Measurements from ENCODE around the gene PPP1R14D. TPM values are rescaled to one million over a fixed set of nuclear protein-coding genes. Genes with fewer than 3 reads are reported as not detected.

Gene PPP1R14D
- total and polyA plus RNA-seq, 2 donors (not counting 3 experiments of a cell fraction or from before 2014, with no cell fraction given), result not detected

- Histone ChIP-seq H3K4me1 (ENCODE audit: control insufficient read depth, extremely low read depth, insufficient read depth, low read length) (peaks cover 5% of the 10 kb centered on the region), H4K20me1 (replicated peaks; ENCODE audit: control insufficient read depth, extremely low read depth, insufficient read depth, low read length) (no peaks in the 10 kb centered on the region), H2AFZ (ENCODE audit: low read depth, low read length) (peak overlapping the region; percentile 6), H3K9me1 (replicated peaks; ENCODE audit: control insufficient read depth, extremely low read depth, insufficient read depth, low read length) (no peaks in the 10 kb centered on the region), H3K36me3 (ENCODE audit: control insufficient read depth in 2 of 2, extremely low read depth in 1 of 2, insufficient read depth in 2 of 2, low read length in 2 of 2) (no peaks in the 10 kb centered on the region), H3K79me2 (ENCODE audit: control insufficient read depth, insufficient read depth, low read length) (no peaks in the 10 kb centered on the region), H3K27me3 (ENCODE audit: control insufficient read depth in 2 of 2, insufficient read depth in 2 of 2, low read length in 2 of 2) (peaks cover 11% of the 10 kb centered on the region in 2 experiments), H3K9me3 (replicated peaks; ENCODE audit: control insufficient read depth, insufficient read depth, low read length) (no peaks in the 10 kb centered on the region), H3K4me3 (replicated peaks in 1 of 3; ENCODE audit: insufficient read depth in 1 of 3, low read depth in 1 of 3, low read length in 3 of 3) (peak overlapping the region in 1 of 3 experiments; percentile 39), H3K9ac (replicated peaks; ENCODE audit: extremely low read depth, insufficient read depth, low read length) (no peak overlapping the region), H3K4me2 (ENCODE audit: insufficient read depth, low read length) (peak overlapping the region; percentile 26), H3K27ac (ENCODE audit: insufficient read depth, low read depth, low read length) (no peak overlapping the region)
- dilution Hi-C loops (cut with MboI; ENCODE audit: extremely low pct_ligation_motif_present, low sequenced_read_pairs), result no loop called here
- no TSS peak for BruUV-seq (replicated peaks)
- POLR2A ChIA-PET, result no interaction called here
- intact Hi-C loops (cut with micrococcal nuclease), result no loop called here
- FAIRE-seq, result no peak
- no peak for DNase-seq (ENCODE audit: low read depth, low spot score)
- CTCF ChIA-PET, result interaction anchor here (0.9 to 8.3 kb wide), 7 partner anchors 10 to 109 kb away, joined by 3 to 71 read pairs (median 5); partner anchors contain the start of gene CHAC1
- TF ChIP-seq POLR2AphosphoS5 (IDR thresholded peaks at IDR 0.05; ENCODE audit: insufficient read depth, low read depth, low read length) (no peak), MYC (IDR thresholded peaks at IDR 0.05; ENCODE audit: low read depth, low read length) (no peak), EZH2 (IDR thresholded peaks at IDR 0.05; ENCODE audit: borderline replicate concordance, low read depth, low read length, severe bottlenecking) (no peak), MAX (IDR thresholded peaks at IDR 0.05; ENCODE audit: insufficient read depth, insufficient read length) (no peak), GATA2 (IDR thresholded peaks at IDR 0.05; ENCODE audit: insufficient read depth, insufficient read length, low read depth, low read length) (no peak), JUN (IDR thresholded peaks at IDR 0.05; ENCODE audit: borderline replicate concordance, insufficient read depth, insufficient read length, low read depth) (no peak), CTCF (IDR thresholded peaks at IDR 0.05; ENCODE audit: extremely low read depth in 1 of 2, insufficient read depth in 1 of 2, low read depth in 1 of 2, low read length in 2 of 2) (no peak), FOS (IDR thresholded peaks at IDR 0.05; ENCODE audit: borderline replicate concordance, insufficient read depth, low read length) (no peak), POLR2A (IDR thresholded peaks at IDR 0.05; ENCODE audit: low read depth, low read length) (no peak)
Observed at GRCh38 chr15:40844696-40845030, 16.2 kb upstream of the PPP1R14D start.

Measured in endothelial cell of umbilical vein (primary cell).